ENCODE data around the gene SBF2.
A peak's percentile ranks its signal among the peaks of the same experiment; 100 is the strongest.

Gene SBF2

DNA sequence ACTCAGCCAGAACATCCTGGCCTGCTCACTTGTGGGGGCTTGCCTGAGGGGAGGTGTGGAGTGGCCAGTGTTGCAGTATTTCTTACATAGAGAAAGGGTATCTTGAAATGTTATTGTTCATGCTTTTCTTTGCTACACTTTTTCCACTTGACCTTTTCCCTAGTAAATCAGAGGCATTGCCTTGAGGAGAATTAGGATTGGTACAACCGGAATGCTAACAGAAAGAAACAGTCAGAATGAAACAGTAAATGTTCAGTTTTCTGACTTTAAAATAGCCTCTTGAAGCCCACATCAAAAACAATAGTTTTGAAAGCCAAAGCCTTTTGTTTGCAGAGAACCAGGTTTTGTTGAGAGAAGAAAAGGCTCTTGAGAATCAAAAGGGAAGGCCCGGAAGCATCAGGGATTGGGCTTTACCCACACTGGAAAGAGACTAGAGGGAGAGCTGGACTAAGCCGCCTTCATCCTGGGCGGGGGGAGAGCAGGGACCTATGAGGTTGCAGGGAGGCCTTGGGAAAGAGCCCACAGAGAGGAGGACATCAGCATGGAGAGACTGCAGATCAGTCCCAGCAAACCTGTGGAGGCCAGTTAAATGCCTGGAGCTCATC lies 23.2 kb upstream of the SBF2 start:
- no peak for DNase-seq

DNA sequence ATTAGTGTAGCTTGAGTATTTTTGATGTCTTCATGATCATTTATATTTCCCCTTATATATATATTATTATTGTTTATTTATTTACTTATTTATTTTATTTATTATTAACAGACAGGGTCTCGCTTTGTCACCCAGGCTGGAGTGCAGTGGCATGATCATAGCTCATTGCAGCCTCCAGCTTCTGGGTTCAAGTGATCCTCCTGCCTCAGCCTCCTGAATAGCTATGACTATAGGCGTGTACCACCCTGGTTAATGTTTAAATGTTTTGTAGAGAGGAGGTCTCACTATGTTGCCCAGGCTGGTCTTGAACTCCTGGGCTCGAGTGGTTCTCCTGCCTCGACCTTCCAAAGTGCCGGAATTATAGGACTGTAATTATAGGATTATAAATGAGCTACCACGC lies 21.1 kb upstream of the SBF2 start:
- DNase-seq: no peak

DNA sequence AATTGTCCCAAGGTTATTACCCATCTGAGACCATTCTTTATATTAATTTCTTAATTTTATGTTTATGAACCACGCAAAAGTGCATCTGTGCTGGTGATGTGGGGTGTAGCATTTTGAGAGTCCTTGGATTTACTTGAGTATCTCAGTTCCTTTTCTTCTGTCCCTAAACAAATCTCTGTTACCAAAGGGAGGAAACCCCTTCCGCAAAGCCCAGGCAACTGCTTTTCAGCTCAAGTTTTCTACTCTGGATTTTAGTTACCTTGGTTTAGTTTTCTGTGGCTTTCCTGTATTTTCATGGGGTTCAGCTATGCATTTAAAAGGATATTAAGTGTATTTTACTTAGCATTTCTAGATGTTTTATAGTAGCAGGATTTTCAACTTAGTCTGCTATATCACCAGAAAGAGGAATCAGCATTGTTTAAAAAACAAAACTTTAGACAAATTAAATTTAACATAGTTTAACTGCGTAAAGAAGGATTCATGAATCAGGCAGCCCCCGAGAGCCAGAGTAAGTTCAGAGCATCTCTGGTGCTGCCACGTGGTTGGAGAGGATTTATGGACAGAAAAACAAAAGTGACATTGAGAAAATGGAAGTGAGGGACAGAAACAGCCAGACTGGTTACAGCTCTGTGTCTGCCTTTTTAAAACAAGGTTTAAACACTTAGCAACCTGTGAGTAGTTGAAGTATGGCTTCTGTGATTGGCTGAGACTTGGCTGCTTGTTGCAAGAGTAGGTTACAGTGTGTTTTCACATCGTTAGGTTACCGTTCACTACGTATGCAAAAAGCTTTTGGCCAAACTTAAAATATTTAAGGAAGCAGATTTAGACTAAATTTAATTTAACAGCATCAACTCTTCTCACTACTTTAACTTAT lies 20.4 kb upstream of the SBF2 start:
- peak in 1 of 2 donors; percentile 64 for DNase-seq

DNA sequence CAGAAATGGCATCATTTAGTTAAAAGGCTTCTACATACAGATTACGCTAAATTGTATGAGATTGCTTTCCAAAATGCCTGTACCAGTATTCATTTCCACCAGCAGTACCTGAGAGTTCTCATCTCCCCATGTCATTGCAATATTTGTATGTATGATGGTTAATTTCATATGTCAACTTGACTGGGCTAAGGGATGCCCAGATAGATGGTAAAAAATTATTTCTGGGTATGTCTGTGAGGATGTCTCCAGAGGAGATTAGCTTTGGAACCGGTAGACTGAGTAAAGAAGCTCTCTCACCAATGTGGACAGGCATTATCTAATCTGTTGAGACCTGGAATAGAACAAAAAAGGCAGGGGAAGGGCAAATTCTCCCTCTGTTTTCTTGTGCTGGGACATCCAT lies 17.8 kb upstream of the SBF2 start:
- DNase-seq: no peak

DNA sequence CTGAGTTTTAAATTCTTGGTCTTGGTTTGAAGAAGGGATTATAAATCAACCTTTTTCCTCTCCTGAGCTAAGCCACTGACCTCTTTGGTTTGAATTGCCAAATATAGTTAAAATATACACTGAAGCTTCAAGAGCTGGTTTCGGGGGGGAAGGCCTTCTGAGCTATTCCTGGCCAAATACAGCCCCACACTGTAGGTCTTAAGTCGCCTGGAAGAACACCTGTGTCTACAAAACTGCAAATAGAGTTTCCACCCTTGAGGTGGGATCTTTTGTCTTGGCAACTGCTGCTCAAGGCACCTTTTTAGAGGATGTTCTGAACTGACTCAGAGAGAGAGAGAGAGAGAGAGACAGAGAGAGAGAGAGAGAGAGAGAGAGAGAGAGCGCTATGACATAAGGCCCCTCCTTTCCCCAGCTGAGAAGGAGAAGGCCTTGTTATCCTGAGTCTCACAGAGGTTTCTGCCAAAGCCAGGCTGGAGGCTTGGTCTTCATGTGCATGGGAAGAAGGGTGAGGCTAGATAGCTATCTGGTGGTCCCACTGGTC lies 16.4 kb upstream of the SBF2 start:
- no peak for DNase-seq

DNA sequence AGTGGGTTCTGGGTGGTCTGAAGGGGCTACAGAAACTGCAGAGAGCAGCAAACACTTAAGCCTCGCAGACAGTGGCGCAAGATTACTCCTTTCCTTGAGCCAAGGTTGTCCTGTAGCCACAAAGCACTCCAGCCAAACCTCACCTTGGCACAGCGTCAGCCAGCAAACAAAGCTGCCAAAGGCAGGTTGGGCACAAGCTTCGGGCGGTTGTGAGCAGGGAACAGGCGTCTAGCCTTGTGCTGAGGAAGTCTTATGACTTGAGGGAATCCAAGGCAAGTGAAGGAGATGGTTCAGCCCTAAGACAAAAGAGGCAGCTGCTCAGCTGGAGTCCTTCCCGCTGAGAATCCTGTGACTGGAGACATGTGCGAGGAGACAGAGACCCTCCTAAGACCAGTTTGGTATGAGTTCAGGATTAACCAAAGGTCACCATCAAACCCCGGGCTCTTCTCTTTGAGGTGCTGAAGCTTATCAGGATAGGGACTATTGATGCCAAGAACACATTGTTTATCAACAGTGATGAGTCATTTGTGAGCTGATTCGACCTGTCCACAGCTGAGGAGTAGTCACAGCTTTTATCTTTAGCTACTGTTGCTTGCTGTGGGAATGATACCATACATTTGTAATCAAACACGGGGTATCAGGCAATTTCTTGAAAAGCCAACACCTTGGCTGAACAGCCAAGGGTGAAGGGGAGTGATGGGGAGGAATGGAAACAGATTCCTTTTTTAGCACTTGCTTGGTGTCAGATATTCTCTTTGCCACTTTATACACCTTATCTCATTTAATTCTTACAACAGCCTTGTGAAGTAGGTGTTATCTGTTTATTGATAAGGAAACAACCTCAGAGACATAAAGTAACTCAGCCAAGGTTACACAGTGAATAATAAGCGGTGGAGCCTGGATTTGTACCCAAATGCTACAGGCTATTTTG lies 15.4 kb upstream of the SBF2 start:
- no peak for DNase-seq

DNA sequence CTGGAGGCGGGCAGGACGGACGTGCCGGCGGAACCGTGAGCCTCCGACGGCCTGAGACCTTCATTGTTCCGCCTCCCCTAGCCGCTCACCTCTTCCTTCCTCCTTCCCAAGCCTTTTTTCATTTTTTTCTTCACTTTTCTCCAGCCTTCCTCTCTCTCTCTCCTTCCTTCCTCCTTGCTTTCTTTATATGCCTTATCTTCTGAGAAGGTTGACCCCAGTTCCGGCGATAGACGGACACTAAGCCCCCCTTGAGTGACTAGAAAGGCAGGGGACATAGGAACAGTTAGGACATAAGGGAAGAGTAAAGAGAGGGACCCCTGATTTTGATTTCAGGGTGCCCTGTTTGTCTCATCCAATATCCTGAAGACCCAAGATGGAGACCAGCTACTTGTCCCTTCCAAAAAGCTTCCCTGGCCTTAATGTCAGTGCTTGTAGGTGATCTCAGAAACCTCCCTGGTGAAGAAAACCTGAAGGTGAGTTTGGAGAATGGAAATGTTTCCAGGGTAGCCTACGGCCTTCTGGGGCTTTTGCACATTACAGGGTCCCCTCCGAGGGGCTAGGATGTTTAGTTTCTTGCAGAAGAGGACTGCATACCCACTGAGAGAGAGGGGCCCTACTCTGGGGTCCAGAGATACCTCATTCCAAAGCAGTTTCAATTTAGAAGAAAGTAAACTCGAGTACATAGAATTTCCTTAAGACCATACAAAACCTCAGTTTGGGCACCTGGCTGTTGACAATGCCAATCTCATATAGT lies 14.4 kb upstream of the SBF2 start:
- DNase-seq: no peak

DNA sequence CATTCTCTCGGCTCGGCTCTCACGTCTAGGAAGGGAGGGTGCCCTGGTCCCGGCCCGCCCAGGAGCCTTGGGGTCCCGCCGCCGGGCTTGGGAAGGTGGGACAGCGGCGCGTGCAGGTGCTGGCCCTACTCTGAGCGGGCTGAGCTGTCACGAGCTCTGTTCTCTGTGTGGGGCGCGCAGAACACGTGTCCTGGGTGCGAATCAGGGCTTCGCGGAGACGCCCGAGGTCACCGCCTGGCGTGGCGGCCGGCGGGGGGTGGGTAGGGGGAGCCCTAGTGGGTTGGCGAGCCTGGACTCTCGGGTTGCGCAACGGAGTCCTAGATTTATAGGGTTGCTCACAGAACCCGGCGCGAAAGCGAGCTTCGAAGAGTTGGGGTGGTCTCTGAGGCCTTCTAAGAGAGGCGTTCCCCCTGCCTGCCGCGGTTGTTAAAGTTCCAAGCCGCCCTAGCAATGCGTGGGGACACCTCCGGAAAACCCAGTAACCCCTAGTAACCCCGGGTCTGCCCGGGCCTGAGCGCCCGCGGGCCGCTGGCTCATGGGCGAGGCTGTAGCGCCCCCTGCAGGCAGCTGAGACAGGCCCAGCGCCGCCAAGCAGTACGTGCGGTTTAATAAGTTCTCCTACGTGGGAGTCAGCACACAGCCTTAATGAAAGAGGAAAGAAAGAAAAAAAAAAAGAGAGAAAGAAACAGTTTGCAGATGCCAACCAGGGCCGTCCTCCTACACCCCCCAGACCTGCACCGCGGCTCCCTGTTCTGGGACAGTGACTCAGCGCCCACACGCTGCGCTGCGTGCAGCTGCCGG lies 13.6 kb upstream of the SBF2 start:
- peak; percentile 76 to 95 for DNase-seq

DNA sequence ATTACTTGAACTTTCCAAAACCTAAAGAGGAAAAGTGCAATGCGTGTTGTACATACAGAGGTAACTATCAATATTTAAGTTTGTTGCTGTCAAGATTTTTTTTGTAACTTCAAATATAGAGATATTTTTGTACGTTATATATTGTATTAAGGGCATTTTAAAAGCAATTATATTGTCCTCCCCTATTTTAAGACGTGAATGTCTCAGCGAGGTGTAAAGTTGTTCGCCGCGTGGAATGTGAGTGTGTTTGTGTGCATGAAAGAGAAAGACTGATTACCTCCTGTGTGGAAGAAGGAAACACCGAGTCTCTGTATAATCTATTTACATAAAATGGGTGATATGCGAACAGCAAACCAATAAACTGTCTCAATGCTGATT lies 13.0 kb upstream of the SBF2 start:
- DNase-seq: no peak

DNA sequence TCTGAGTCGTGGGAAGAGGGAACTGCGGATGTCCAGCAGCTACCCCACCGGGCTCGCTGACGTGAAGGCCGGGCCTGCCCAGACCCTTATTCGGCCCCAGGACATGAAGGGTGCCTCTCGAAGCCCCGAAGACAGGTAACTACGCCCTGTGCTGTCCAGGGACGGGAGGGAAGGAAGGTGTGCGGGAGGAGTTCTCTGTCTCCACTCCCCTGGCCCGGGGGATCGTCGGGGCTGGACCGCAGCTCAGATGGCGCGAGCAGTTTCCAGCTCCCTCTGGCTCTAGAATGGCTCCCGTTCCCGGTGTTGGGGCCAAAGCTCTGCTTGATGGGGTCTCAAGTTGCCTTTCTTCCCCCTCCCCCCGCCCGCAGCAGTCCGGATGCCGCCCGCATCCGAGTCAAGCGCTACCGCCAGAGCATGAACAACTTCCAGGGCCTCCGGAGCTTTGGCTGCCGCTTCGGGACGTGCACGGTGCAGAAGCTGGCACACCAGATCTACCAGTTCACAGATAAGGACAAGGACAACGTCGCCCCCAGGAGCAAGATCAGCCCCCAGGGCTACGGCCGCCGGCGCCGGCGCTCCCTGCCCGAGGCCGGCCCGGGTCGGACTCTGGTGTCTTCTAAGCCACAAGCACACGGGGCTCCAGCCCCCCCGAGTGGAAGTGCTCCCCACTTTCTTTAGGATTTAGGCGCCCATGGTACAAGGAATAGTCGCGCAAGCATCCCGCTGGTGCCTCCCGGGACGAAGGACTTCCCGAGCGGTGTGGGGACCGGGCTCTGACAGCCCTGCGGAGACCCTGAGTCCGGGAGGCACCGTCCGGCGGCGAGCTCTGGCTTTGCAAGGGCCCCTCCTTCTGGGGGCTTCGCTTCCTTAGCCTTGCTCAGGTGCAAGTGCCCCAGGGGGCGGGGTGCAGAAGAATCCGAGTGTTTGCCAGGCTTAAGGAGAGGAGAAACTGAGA lies 12.2 kb upstream of the SBF2 start:
- DNase-seq: no peak

DNA sequence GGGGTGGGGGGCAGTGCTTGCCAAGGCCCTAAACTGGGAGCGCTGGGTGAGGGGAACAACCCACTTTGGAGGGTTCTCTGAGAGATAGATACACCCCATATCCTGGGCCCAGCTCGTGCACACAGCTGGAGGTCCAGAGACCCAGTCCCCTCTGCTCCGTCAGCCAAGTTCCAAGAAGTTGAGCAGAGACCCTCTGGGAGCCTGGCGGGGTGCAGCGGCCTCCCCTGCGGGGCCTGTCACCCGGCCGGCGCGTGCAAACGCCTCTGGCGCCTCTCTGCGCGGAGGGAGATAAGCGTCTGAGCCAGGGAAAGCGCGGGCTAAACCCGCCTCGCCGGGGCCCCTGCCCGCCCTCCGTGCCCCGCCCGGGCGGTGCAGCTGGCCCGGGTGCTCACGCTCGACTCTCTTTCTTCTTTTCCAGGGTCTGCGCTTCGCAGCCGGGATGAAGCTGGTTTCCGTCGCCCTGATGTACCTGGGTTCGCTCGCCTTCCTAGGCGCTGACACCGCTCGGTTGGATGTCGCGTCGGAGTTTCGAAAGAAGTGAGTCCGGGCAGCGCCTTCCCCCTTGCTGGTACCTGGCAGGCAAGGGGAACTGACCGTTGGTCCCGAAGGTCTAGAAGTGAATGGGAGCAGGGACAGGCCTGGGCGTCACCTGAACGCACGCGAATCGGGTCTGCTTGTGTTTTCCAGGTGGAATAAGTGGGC lies 11.4 kb upstream of the SBF2 start:
- no peak for DNase-seq

DNA sequence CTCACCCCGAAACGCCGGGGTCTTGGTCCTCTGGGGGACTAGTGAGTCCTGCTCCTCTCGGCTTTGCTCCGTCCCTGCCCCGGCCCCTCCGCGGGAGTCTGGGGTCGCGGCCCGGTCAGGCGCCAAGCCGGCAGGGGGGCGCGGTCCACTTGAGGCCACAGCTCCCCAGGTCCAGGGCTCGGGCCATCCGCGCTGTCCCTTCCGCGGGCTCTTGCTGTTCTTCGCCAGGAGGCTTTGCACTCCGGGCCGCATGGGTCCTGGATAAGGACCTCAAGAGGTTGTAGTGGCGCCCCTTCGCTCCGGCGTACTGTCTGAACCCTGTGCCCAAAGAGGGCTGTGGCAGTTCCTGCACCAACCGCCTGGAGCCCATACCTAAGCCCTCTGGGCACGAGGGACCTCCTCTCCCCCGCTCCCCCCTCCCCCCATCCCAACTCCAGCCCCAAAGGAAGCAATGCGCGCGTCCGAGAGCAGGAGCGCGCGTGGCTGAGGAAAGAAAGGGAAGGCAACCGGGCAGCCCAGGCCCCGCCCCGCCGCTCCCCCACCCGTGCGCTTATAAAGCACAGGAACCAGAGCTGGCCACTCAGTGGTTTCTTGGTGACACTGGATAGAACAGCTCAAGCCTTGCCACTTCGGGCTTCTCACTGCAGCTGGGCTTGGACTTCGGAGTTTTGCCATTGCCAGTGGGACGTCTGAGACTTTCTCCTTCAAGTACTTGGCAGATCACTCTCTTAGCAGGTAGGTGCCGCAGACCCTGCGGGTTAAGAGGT lies 10.7 kb upstream of the SBF2 start, which contains the start of gene ADM:
TSS of gene ADM (plus strand) at position 579 of the 767 bp plus-strand sequence. CDS start 628 bp downstream, outside the sequence.
- DNase-seq: peak; percentile 41 to 75

DNA sequence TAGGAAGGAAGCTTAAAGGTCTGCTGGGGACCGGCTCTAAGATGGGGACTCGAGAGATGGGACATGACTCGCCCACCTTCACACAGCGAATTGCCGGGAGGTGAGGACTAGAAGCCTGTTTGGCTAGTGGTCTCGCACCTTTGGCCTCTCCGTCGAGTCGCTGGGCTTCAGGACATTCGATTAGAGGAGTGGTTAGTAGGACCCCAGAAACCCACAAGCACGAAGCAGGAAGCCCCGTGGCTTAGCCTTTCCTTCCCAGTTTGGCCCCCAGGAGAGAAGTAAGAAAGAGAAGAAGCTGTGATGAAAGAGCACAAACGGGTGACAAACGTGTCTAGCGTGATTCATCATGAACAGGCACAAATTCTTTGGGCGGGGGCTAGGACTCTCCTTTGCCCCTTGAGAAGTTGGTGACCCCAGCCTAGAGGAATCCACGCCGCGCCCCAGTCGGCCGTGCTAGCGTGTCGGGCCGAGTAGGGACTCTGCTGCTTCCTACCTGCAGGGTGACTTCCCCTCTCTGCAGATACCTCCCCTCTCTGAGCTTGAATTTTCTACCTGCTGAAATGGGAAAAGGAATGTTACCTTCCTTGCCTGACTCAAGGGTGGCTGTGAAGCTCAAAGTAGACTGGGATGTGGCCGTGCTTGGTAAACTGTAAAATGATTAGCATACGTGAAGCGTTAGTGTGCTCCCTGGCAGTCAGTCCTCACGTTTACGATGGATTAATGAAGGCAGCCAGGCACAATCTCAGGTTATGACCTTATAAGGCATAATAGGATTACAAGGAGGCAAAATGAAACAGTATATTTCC lies 9.7 kb upstream of the SBF2 start:
- peak; percentile 37 to 60 for DNase-seq

DNA sequence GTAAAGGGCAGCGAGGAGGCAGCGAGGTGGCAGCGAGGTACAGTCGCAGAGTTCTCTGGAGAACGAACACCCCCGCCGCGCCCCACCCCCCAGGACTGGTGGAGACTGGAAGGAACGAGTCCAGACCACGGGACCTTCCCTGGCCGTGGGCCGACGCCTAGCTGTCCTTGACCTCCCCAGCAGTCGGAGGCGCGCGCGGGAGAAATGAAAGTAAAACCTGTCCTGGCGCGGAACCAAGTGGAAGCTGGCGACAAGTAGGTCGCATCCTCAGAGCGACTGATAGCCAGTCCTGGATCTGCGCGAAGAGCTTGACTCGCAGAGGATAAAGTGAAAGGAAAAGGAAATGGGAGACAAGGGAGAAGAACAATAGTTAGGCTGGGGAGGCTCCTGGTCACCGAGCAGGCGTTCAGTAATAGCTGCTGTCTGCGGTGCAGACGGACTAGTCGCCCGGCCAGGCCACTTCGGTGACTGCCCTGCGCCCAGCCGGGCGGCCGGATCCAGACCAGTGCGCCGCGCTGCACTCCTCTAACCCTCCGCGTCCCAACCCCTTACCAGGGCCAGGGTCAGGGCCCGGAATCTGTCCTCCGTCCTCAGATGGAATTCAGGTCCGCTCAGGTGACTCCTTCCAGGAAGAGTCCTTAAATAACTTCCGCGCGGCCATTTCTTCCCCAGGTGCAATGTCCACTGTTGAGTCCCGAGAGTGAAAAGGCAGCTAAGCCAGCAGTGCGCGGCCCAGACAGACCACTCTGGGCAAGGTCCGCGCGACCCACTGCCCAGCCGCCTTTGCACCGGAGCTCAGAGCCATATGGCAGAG lies 8.9 kb upstream of the SBF2 start:
- DNase-seq: peak; percentile 57 to 58

DNA sequence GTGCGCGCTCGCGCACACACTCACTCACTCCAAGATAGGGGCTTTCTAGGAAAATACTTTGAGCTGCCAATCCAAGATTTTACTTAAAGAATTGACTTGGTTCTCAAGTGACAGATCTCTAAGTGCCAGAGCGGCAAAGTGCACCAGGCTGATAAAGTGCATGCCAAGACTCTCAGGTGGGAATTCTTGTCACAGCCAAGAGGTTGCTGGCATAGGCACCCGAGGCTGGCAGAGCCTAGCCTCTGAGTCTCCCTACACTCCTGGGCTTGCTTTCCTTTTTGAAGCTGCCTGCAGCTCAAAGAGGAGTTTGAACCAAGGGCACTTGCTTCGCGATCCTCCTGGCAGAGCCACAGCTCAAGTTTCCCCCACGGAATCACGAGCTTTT lies 8.3 kb upstream of the SBF2 start:
- DNase-seq: no peak

DNA sequence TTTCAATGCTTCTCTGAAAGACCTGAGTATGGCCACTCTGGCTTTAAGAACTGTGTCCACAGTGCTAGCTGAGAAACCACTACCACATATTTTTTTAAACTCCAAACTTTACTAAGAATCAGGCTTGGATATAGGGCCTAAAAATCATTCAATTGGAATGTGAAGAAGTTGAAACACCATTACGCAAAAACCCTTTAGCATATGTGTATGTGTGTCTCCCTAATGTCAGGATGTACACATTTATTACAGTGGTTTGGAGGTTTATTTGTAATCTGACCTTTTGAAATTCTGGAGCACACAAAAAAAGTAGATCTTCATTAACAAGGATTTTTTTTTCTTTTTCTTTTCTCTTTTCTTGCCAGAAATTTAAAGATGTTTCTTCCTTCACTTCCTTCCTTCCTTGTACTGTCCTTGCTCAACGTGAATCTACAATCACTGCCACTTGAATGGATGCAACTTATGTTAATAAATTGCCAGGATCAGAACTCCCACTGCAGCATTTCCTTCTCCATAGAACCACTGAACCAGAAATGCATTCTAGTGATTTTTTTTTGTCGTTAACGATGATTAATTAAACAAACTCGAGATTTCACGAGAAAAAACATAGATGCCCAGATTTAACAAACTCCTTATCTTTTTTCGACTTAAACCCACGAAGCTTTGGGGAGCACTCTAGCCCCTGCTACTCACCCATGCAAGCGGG lies 7.8 kb upstream of the SBF2 start:
- DNase-seq: no peak

All from bone marrow (tissue), 2 donors.